GM12878 (cell line): Measurements from ENCODE around the gene IFNB1. TPM values are rescaled to one million over a fixed set of nuclear protein-coding genes. Genes with fewer than 3 reads are reported as not detected.

Experiments
- ATAC-seq: fragments of 200-7000 bp; cut with Tn5 transposase; 3 replicates; pipeline ENCODE4 v1.9.1; 2020; ENCODE audit warnings: mild to moderate bottlenecking, moderate library complexity
- BruUV-seq: library from RNA; stranded (reverse); fragments of 400-500 nt; replicated peaks from 2 replicates; lab custom pipeline; 2021; lab: Mats Ljungman, UMichigan
- CTCF ChIA-PET: fragments of 300-600 bp; sonication (Branson Sonifier 250); formaldehyde crosslinking; extraction: SDS; loops from one replicate; lab custom pipeline; 2021; ENCODE audit warnings: inconsistent platforms; lab: Yijun Ruan, JAX
- POLR2A ChIA-PET: fragments of 350-600 bp; formaldehyde crosslinking; extraction: SDS; loops from one replicate; lab custom pipeline; 2021; ENCODE audit warnings: inconsistent platforms; lab: Charles Lee
- RAD21 ChIA-PET: fragments of 300-600 bp; sonication (Branson Sonifier 250); formaldehyde crosslinking; loops from one replicate; lab custom pipeline; 2023; ENCODE audit warnings: antibody characterized with exemption; ENCODE audit not compliant: unreplicated experiment; lab: Charles Lee
- SMC1A ChIA-PET: fragments of 300-600 bp; sonication (Branson Sonifier 250); formaldehyde crosslinking; loops from one replicate; lab custom pipeline; 2023; ENCODE audit not compliant: unreplicated experiment, uncharacterized antibody; lab: Charles Lee
- DNase-seq: peaks from one replicate; pipeline ENCODE4 v3.0.0-alpha.2; 2011; ENCODE audit warnings: low read depth, low spot score
- FAIRE-seq: peaks from 3 replicates; lab custom pipeline; 2011; peaks lifted over from hg19 to GRCh38; lab: Jason Lieb, UNC
- H2AFZ ChIP-seq: 2 replicates; pipeline ENCODE4 v1.6.0; 2011; ENCODE audit warnings: low read depth, low read length, control low read depth; ENCODE audit not compliant: control insufficient read depth
- H3K27ac ChIP-seq: 2 replicates; pipeline ENCODE4 v1.5.1; 2011; ENCODE audit warnings: control low read depth; ENCODE audit not compliant: control insufficient read depth, insufficient read depth
- H3K27me3 ChIP-seq, 2 experiments: replicated peaks in 1 of 2; 2 replicates each; pipeline versions ENCODE4 v1.6.0 to v1.6.1; 2011; ENCODE audit warnings: low read length in 1 of 2; ENCODE audit not compliant: control insufficient read depth in 2 of 2, insufficient read depth in 2 of 2
- H3K36me3 ChIP-seq, 2 experiments: 2 replicates each; pipeline ENCODE4 v1.5.1; 2011; ENCODE audit warnings: low read length in 1 of 2; ENCODE audit not compliant: control insufficient read depth in 2 of 2, insufficient read depth in 2 of 2
- H3K4me1 ChIP-seq: 2 replicates; pipeline ENCODE4 v1.6.1; 2011; ENCODE audit warnings: mild to moderate bottlenecking, low read length, moderate library complexity, mixed read lengths; ENCODE audit not compliant: control insufficient read depth, insufficient read depth
- H3K4me2 ChIP-seq: 2 replicates; pipeline ENCODE4 v1.6.0; 2011; ENCODE audit warnings: control low read depth; ENCODE audit not compliant: control insufficient read depth, insufficient read depth
- H3K4me3 ChIP-seq: fragments of 200-600 bp; sonication (generic); 2 replicates; pipeline ENCODE4 v1.5.1; 2016
- H3K79me2 ChIP-seq: 2 replicates; pipeline ENCODE4 v1.6.0; 2011; ENCODE audit warnings: low read length; ENCODE audit not compliant: control insufficient read depth, insufficient read depth
- H3K9ac ChIP-seq: 2 replicates; pipeline ENCODE4 v1.8.0; 2011; ENCODE audit warnings: low read length, control low read depth, mixed read lengths; ENCODE audit not compliant: control insufficient read depth, insufficient read depth
- H3K9me3 ChIP-seq: replicated peaks from 3 replicates; pipeline ENCODE4 v1.5.1; 2011; ENCODE audit warnings: mild to moderate bottlenecking, low read length; ENCODE audit not compliant: control insufficient read depth, insufficient read depth
- H4K20me1 ChIP-seq: 2 replicates; pipeline ENCODE4 v1.6.0; 2011; ENCODE audit not compliant: control insufficient read depth, insufficient read depth
- ATF7 ChIP-seq: fragments of 450-650 bp; IDR thresholded peaks from 2 replicates; pipeline ENCODE4 v1.6.1; 2016; ENCODE audit warnings: low read depth, mild to moderate bottlenecking
- CBX3 ChIP-seq: fragments of 200-600 bp; sonication (generic); IDR thresholded peaks from 2 replicates; pipeline ENCODE4 v1.6.1; 2016; ENCODE audit warnings: low read depth, borderline replicate concordance
- NR2C2 ChIP-seq: IDR thresholded peaks from 2 replicates; pipeline ENCODE4 v1.6.1; 2011; ENCODE audit warnings: borderline replicate concordance, low read depth; ENCODE audit not compliant: control insufficient read depth, insufficient read length
- NRF1 ChIP-seq: conservative IDR thresholded peaks from 2 replicates; pipeline ENCODE4 v1.6.1; 2011; ENCODE audit warnings: mild to moderate bottlenecking, low read depth, low read length, improper control_type of control experiment
- TCF3 ChIP-seq: IDR thresholded peaks from 2 replicates; pipeline ENCODE4 v1.6.1; 2012; ENCODE audit warnings: low read depth, mild to moderate bottlenecking, low read length, borderline replicate concordance; ENCODE audit not compliant: insufficient read depth
- ZNF217 ChIP-seq: fragments of 450-650 bp; IDR thresholded peaks from 2 replicates; pipeline ENCODE4 v1.6.1; 2017; ENCODE audit warnings: antibody characterized with exemption, mild to moderate bottlenecking
- WGBS: methylation state at CpG from one replicate; pipeline ENCODE4 v1.1.6; 2016; ENCODE audit warnings: low lambda C conversion rate; ENCODE audit not compliant: insufficient replicate concordance, insufficient coverage; ENCODE audit errors: missing lambda C conversion rate; 5-methylcytosine and 5-hydroxymethylcytosine counted together
- in situ Hi-C: fragments of 300-500 bp; cut with MboI; formaldehyde crosslinking; loops from 9 replicates; pipeline ENCODE4 v1.14.3; 2018; ENCODE audit warnings: mixed read lengths
- intact Hi-C: fragments of 100-400 bp; cut with micrococcal nuclease; formaldehyde crosslinking; loops from one replicate; pipeline ENCODE4 v1.14.2; 2022; ENCODE audit not compliant: unreplicated experiment
- polyA plus RNA-seq, 11 experiments: library from polyadenylated mRNA; depleted of rRNA in 4 of 11; unstranded in 6 of 11; stranded (reverse) in 5 of 11; fragments of >200 nt; fragmentation: Nextera tagmentation in 4 of 11; fragmentation: Illumina TruSeq in 1 of 11; extraction: Ambion mirVana in 4 of 11; extraction: Trizol in 1 of 11; gene quantifications; 1 replicate in 1 of 11; 2 replicates in 10 of 11; pipeline versions ENCODE4 v1.2.1 to v1.2.3, GENCODE V29; 2011 to 2016; ENCODE audit warnings: inconsistent platforms in 2 of 11, missing spikeins in 2 of 11, low read depth in 1 of 11
- total RNA-seq, 4 experiments: library from RNA; depleted of rRNA in 3 of 4; stranded (reverse); fragments of >200 nt in 3 of 4; fragmentation: Illumina TruSeq in 1 of 4; extraction: Trizol in 1 of 4; gene quantifications; 2 replicates each; pipeline versions ENCODE4 v1.2.1 to v1.2.3, GENCODE V29; 2013 to 2021
- TF ChIP-seq, protein P1 (sequence below), 3 experiments: IDR thresholded peaks in 2 of 3; conservative IDR thresholded peaks in 1 of 3; 2 replicates each; pipeline ENCODE4 v1.5.1; 2011; ENCODE audit warnings: low read depth in 3 of 3, low read length in 3 of 3, mild to moderate bottlenecking in 3 of 3, control low read depth in 2 of 3, moderate library complexity in 2 of 3, inconsistent platforms in 1 of 3, mixed read lengths in 1 of 3; ENCODE audit not compliant: control insufficient read depth in 2 of 3, insufficient read depth in 1 of 3; ENCODE audit errors: extremely low read depth in 1 of 3

IFNB1 gene
- total and polyA plus RNA-seq, 10 of the 15 experiments (the other 5 are each of a cell fraction or from before 2014, with no cell fraction given), result 0.18 TPM; not detected in 9

- no peak for TF ChIP-seq ZNF217
- no peak for TF ChIP-seq NR2C2
- no peak for TF ChIP-seq ATF7
These were observed 3.1 kb upstream of the IFNB1 start (continued) for GRCh38 chr9:21080793-21081192.

DNA sequence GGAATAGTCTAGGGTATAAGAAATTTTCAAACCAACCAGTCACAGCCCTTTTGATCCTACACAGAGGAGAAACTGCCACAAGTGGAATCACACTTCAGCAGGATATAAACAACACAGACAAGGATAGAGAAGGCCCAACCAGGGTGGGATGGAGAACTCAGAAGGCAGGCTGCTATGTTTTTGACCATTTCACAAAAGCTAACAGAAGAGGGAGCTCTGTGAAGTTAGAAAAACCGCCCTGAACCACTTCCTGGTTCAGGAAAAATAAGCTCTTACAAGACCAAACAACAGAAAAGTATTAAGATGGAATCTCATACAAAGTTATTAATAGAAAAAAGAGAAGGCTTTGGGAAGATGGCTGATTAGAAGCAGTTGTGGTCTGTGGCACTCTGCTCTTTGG, 960 bp upstream of the IFNB1 start:
- ATAC-seq (peak; percentile 79), FAIRE-seq (peak; percentile 78)
- H2AFZ ChIP-seq, result peak overlapping the region; percentile 28
- CTCF ChIA-PET, result interaction anchor here (1.0 to 5.7 kb wide), 14 partner anchors 9 to 196 kb away, joined by 3 to 57 read pairs (median 6); no protein-coding TSS in a partner anchor
- in situ Hi-C loops (no loop called here), intact Hi-C loops (no loop called here)
- H3K4me3 ChIP-seq, result no peak overlapping the region
- SMC1A ChIA-PET, result interaction anchor here (0.8 to 3.7 kb wide), 14 partner anchors 14 to 768 kb away, joined by 3 to 17 read pairs (median 4); partner anchors contain the start of gene HACD4
- H3K4me1 ChIP-seq, result peaks cover 6% of the 10 kb centered on the region; the same call in 1 of the 2 replicates
- H3K9me3 ChIP-seq, result no peaks in the 10 kb centered on the region; the same call in 2 of the 3 replicates
- H3K79me2 ChIP-seq, result no peaks in the 10 kb centered on the region
- no peaks in the 10 kb centered on the region for H4K20me1 ChIP-seq
- H3K27me3 ChIP-seq, result no peaks in the 10 kb centered on the region
- no peak overlapping the region for H3K9ac ChIP-seq
- H3K36me3 ChIP-seq, result no peaks in the 10 kb centered on the region
- RAD21 ChIA-PET, result interaction anchor here (0.7 to 2.4 kb wide), 4 partner anchors 9 to 32 kb away, joined by 3 to 22 read pairs (median 6); no protein-coding TSS in a partner anchor
- WGBS, result 53% methylated on average over 1 of the region's 1 CpG
- H3K4me2 ChIP-seq, result no peak overlapping the region
- no peak overlapping the region for H3K27ac ChIP-seq
- TF ChIP-seq, protein P1, sequence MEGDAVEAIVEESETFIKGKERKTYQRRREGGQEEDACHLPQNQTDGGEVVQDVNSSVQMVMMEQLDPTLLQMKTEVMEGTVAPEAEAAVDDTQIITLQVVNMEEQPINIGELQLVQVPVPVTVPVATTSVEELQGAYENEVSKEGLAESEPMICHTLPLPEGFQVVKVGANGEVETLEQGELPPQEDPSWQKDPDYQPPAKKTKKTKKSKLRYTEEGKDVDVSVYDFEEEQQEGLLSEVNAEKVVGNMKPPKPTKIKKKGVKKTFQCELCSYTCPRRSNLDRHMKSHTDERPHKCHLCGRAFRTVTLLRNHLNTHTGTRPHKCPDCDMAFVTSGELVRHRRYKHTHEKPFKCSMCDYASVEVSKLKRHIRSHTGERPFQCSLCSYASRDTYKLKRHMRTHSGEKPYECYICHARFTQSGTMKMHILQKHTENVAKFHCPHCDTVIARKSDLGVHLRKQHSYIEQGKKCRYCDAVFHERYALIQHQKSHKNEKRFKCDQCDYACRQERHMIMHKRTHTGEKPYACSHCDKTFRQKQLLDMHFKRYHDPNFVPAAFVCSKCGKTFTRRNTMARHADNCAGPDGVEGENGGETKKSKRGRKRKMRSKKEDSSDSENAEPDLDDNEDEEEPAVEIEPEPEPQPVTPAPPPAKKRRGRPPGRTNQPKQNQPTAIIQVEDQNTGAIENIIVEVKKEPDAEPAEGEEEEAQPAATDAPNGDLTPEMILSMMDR (IDR thresholded peaks at IDR 0.05 in 2 of 3, conservative IDR thresholded peaks at IDR 0.05 in 1 of 3; ENCODE audit: control insufficient read depth in 2 of 3, extremely low read depth in 1 of 3, insufficient read depth in 1 of 3, low read depth in 3 of 3, low read length in 3 of 3), result 0 out of 6 replicates have a peak, but pooled peaks have one; percentile 3 to 15 (median 13)
- TF ChIP-seq CBX3 (no peak), TCF3 (no peak), NRF1 (no peak)
- TF ChIP-seq, all 136 proteins: peak for 1
- BruUV-seq, result no TSS peak
- no peak for DNase-seq
- POLR2A ChIA-PET, result no interaction called here
